Fibroblast of skin of right quadriceps (primary cell): ENCODE results near the gene TLCD2.
"Not testable (repeated sequence)": the region's sequence is repeated elsewhere in the genome, so short reads cannot be mapped to it uniquely, and the experiment has no call there.

Experiments used
- DNase-seq: peaks from one replicate; pipeline ENCODE4 v3.0.0-alpha.2; 2013

Gene TLCD2

DNA sequence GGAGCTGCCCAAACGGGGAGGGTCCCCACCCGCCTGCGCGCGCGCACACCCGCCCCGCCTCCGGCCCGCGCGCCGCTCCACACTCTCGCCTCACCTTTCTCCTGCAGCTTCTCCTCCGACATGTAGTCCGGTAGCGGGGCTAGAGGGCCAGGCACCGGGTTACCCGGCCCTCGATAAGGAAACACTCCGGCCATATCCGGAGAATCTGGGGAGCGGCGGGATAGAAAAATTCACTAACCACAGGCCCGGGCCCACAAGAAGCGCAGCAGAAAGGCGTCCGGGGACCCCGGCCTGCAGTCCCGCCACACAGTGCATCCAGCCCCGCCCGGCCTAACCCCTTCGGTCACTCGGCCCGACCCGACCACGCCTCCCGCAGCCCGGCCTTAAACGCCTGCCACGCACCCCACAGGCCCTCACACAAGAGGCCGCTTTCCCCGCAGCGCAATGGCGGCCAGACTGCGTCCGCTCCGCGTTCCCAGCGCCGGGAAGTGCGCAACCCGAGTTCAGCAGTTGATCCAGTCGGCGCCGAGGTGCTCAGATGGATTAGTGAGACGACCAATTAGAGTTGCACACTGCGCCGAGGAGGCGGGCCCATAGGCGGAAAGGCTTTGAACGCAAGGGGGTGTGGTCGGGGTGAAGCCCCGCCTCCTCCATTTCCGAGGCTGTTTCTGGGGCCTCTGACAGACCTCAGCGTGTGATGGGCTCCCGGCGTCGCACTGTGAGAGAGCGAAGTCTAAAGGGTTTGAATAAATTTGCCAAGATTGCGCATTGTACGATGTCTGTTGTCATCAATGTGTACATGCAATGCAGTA, 25.6 kb downstream of the TLCD2 start, which contains the start of gene PRPF8:
Gene PRPF8 (minus strand): TSS at position 490 of the 812 bp plus-strand sequence. CDS start 296 bp downstream, at position 194.
- DNase-seq: peak; percentile 97

- no peak for DNase-seq
Measured at GRCh38 chr17:1683459-1683858, 26.7 kb downstream of the TLCD2 start.

DNA sequence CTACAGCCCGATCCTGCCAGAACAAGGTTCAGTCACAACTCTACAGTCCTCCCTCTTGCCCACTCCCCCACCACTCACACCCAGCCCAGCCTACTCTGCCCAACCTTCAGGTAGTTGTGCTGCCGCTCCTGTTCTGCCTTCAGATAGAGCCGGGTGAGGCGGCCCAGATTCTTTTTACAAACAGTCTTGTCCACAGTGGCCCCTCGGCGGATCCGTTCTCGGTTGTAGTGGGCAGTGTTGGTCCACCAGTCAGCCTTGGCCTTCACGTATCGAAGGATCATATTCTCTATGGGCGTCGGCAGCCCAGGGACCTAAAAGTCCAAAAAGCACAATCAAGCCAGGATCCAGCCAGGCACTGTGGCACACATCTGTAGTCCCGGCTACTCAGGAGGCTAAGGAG, 33.8 kb downstream of the TLCD2 start:
- DNase-seq: no peak

- no peak for DNase-seq
Measured at GRCh38 chr17:1673041-1673785, 37.0 kb downstream of the TLCD2 start.

DNA sequence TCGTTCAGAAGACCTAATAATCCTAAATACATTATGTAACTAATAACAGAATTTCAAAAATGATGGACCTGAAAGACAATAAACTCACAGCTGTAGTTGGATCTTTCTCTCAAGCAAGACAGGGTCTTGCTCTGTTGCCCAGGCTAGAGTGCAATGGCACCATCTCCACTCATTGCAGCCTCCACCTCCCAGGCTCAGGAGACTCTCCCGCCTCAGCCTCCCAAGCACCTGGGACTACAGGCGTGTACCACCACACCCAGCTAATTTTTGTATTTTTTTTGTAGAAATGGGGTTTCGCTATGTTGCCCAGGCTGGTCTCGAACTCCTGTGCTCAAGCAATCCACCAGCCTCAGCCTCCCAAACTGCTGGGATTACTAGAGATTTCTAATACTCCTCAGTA, 46.2 kb downstream of the TLCD2 start:
- DNase-seq: not testable (repeated sequence)

GRCh38 chr17:1661045-1661444, 49.1 kb downstream of the TLCD2 start:
- DNase-seq: no peak

GRCh38 chr17:1658100-1658499, 52.1 kb downstream of the TLCD2 start:
- DNase-seq: no peak

- DNase-seq: no peak
Measured at GRCh38 chr17:1653735-1654134, 56.4 kb downstream of the TLCD2 start.

DNA sequence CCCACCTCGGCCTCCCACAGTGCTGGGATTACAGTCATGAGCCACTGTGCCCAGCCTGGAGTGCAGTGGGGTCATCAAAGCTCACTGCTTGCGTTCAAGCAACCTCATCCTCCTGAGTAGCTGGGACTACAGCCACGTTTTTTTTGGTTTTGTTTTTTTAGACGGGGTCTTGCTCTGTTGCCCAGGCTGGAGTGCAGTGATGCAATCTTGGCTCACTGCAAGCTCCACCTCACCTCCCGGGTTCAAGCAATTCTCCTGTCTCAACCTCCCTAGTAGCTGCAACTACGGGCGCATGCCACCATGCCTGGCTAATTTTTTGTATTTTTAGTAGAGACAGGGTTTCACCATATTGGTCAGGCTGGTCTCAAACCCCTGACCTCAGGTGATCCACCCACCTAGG, 57.4 kb downstream of the TLCD2 start:
- DNase-seq: not testable (repeated sequence)
